IPS-15b (cell line): Measurements from ENCODE around the gene UBL7.

Source experiments
- H3K27me3 ChIP-seq: one replicate; pipeline ENCODE4 v1.6.1; 2013; ENCODE audit warnings: low read length; ENCODE audit not compliant: control insufficient read depth, insufficient read depth
- H3K36me3 ChIP-seq: one replicate; pipeline ENCODE4 v1.6.1; 2013; ENCODE audit warnings: low read length; ENCODE audit not compliant: control insufficient read depth, insufficient read depth
- H3K4me1 ChIP-seq: one replicate; pipeline ENCODE4 v1.6.1; 2013; ENCODE audit warnings: mild to moderate bottlenecking, low read length; ENCODE audit not compliant: control insufficient read depth, insufficient read depth
- H3K4me3 ChIP-seq: one replicate; pipeline ENCODE4 v1.5.1; 2013; ENCODE audit warnings: low read depth, low read length
- H3K9ac ChIP-seq: one replicate; pipeline ENCODE4 v1.6.1; 2013; ENCODE audit warnings: low read depth, mild to moderate bottlenecking, low read length
- H3K9me3 ChIP-seq: one replicate; pipeline ENCODE4 v1.6.1; 2013; ENCODE audit warnings: mild to moderate bottlenecking, low read length; ENCODE audit not compliant: control insufficient read depth, insufficient read depth

Gene UBL7

GRCh38 chr15:74433592-74434262, 27.2 kb downstream of the UBL7 start, which contains the start of gene SEMA7A:
Gene SEMA7A, minus strand, starts transcription at chr15:74433958. Its CDS starts 40 bp downstream, at chr15:74433918.
- Histone ChIP-seq H3K36me3 (no peaks in the 10 kb centered on the region), H3K4me1 (peaks cover 8% of the 10 kb centered on the region), H3K4me3 (peak within 1 kb of the TSS; percentile 77), H3K27me3 (peaks cover 21% of the 10 kb centered on the region), H3K9ac (peak within 1 kb of the TSS; percentile 76), H3K9me3 (no peaks in the 10 kb centered on the region)

- H3K36me3 ChIP-seq: no peaks in the 10 kb centered on the region
- peaks cover 8% of the 10 kb centered on the region for H3K4me1 ChIP-seq
- H3K4me3 ChIP-seq: peak overlapping the region; percentile 77
- H3K27me3 ChIP-seq: peaks cover 21% of the 10 kb centered on the region
- H3K9me3 ChIP-seq: no peaks in the 10 kb centered on the region
- peak overlapping the region; percentile 76 for H3K9ac ChIP-seq
Measured at GRCh38 chr15:74432968-74433591, 27.9 kb downstream of the UBL7 start.

GRCh38 chr15:74432271-74432967, 28.5 kb downstream of the UBL7 start:
- no peaks in the 10 kb centered on the region for H3K9me3 ChIP-seq
- H3K27me3 ChIP-seq: peaks cover 21% of the 10 kb centered on the region
- no peak overlapping the region for H3K9ac ChIP-seq
- H3K4me1 ChIP-seq: peaks cover 8% of the 10 kb centered on the region
- peak overlapping the region; percentile 77 for H3K4me3 ChIP-seq
- no peaks in the 10 kb centered on the region for H3K36me3 ChIP-seq

GRCh38 chr15:74431645-74432044, 29.3 kb downstream of the UBL7 start:
- Histone ChIP-seq H3K9ac (no peak overlapping the region), H3K4me3 (no peak overlapping the region), H3K9me3 (no peaks in the 10 kb centered on the region), H3K36me3 (no peaks in the 10 kb centered on the region), H3K27me3 (peaks cover 21% of the 10 kb centered on the region), H3K4me1 (peaks cover 8% of the 10 kb centered on the region)

GRCh38 chr15:74431116-74431515, 29.8 kb downstream of the UBL7 start:
- H3K27me3 ChIP-seq: peaks cover 21% of the 10 kb centered on the region
- peaks cover 8% of the 10 kb centered on the region for H3K4me1 ChIP-seq
- no peak overlapping the region for H3K9ac ChIP-seq
- H3K36me3 ChIP-seq: no peaks in the 10 kb centered on the region
- H3K4me3 ChIP-seq: no peak overlapping the region
- no peaks in the 10 kb centered on the region for H3K9me3 ChIP-seq

- Histone ChIP-seq H3K9ac (no peak overlapping the region), H3K36me3 (no peaks in the 10 kb centered on the region), H3K4me3 (no peak overlapping the region), H3K9me3 (no peaks in the 10 kb centered on the region), H3K27me3 (peaks cover 21% of the 10 kb centered on the region), H3K4me1 (peaks cover 8% of the 10 kb centered on the region)
Measured at GRCh38 chr15:74430510-74430951, 30.4 kb downstream of the UBL7 start.

GRCh38 chr15:74429781-74430400, 31.1 kb downstream of the UBL7 start:
- no peaks in the 10 kb centered on the region for H3K36me3 ChIP-seq
- no peaks in the 10 kb centered on the region for H3K9me3 ChIP-seq
- peaks cover 14% of the 10 kb centered on the region for H3K27me3 ChIP-seq
- no peak overlapping the region for H3K9ac ChIP-seq
- peaks cover 8% of the 10 kb centered on the region for H3K4me1 ChIP-seq
- no peak overlapping the region for H3K4me3 ChIP-seq

- no peaks in the 10 kb centered on the region for H3K36me3 ChIP-seq
- peaks cover 5% of the 10 kb centered on the region for H3K4me1 ChIP-seq
- no peak overlapping the region for H3K9ac ChIP-seq
- H3K27me3 ChIP-seq: peaks cover 9% of the 10 kb centered on the region
- no peak overlapping the region for H3K4me3 ChIP-seq
- no peaks in the 10 kb centered on the region for H3K9me3 ChIP-seq
Measured at GRCh38 chr15:74428970-74429780, 31.8 kb downstream of the UBL7 start.

GRCh38 chr15:74428442-74428787, 32.5 kb downstream of the UBL7 start:
- Histone ChIP-seq H3K9ac (no peak overlapping the region), H3K4me1 (peaks cover 3% of the 10 kb centered on the region), H3K9me3 (no peaks in the 10 kb centered on the region), H3K27me3 (peaks cover 9% of the 10 kb centered on the region), H3K4me3 (no peak overlapping the region), H3K36me3 (no peaks in the 10 kb centered on the region)

- Histone ChIP-seq H3K36me3 (no peaks in the 10 kb centered on the region), H3K9ac (no peak overlapping the region), H3K4me1 (peaks cover 3% of the 10 kb centered on the region), H3K9me3 (no peaks in the 10 kb centered on the region), H3K4me3 (no peak overlapping the region), H3K27me3 (peaks cover 9% of the 10 kb centered on the region)
Measured at GRCh38 chr15:74427607-74428441, 33.1 kb downstream of the UBL7 start.
